Measurements from ENCODE around the gene QPCT.
A peak's percentile ranks its signal among the peaks of the same experiment; 100 is the strongest.
"Not testable (repeated sequence)": the region's sequence is repeated elsewhere in the genome, so short reads cannot be mapped to it uniquely, and the experiment has no call there.

The QPCT gene

DNA sequence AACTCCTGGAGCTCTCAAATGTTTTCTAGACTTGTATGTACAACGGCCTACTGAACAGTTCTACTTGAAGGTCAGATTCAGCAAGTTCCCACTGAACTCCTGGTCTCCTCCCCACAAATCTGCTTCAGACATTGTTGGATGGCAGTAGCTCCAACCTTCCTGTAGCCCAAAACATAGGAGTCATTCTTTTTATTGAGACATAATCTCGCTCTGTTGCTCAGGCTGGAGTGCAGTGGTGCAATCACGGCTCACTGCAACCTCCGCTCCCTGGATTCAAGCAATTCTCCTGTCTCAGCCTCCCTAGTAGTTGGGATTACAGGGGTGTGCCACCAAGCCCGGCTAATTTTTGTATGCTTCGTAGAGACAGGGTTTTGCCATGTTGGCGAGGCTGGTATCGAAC is 47.3 kb downstream of the QPCT start:
- no peak for ATAC-seq

GRCh38 chr2:37392428-37392827 is 48.0 kb downstream of the QPCT start:
- ATAC-seq: no peak

GRCh38 chr2:37394263-37394662 is 49.8 kb downstream of the QPCT start:
- no peak for ATAC-seq

DNA sequence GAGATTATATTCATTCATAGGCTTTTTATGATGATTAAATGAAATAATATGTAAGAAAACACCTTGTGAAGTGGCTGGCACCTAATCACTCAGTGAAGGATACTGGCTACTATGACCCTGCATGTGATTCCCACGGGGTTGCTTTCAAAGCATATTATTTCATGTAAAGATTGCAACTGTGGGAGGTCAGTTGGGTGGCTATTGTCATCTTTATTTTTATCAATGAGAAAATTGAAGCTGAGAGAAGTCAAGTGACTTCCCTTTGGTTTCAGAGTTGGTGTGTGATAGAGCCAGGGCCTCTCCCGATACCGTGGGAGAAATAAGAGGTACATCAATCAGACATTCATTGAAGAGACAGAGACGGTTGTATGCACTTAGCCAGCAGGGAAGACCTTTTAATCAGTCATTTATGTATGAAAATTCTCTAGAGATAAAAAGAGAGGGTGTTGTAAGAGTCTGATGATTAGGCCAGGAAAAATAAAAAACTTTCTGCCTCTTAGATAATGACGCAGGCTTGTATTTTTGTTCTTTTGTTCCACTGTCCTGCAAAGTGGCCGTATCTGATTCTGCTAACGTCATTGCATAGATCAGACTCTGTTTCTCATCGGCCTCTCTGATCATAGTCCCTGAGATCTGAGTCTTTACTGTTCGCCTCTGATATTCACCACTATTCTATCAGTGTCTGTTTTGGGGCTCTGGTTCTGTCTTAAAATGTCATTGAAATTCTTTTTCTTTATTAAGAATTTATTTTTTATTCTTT is 50.5 kb downstream of the QPCT start:
- no peak for ATAC-seq

DNA sequence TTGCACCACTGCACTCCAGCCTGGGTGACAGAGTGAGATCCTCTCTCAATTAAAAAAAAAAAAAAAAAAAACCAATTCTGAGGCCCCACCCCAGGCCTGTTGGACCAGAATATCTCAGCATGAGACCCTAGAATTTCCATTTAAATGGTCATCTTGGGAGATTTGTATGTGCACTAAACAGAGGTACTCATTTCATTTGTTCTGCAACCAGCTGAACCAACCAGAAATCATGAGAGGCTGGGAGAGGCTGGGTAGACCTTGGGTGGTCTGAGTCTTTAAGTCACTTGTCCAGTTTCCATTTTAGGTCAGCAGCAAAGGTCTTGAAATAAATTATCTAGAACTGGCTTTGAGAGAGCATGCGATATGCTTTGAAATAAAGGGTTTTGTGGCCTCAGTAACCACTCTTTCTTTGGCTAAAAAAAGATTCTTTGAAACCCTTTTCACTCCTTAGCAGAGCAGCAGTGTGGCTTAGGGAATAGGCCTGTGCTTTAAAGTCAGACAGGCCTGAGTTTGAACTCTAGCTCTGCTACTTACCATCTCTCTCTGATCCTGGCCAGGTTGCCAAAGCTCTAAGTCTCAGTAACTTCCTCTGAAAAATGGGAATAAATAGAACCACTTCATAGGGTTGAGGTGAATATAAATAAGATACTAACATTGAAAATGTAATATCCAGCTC is 52.6 kb downstream of the QPCT start:
- ATAC-seq: no peak

DNA sequence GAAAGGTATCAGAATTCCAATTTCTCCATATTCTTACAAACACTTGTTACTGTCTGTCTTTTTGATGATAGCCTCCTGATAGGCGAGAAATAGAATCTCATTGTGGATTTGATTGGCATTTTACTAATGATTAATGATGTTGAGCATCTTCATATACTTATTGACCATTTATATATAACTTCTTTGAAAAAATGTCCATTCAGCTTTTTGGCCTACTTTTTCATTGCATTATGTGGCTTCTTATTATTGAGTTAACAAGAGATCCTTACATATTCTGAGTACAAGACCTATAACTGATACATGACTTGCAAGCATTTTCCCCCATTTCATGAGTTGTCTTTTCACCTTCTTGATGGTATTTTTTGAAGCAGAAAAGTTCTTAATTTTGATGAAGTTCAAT is 54.6 kb downstream of the QPCT start:
- no peak for ATAC-seq

DNA sequence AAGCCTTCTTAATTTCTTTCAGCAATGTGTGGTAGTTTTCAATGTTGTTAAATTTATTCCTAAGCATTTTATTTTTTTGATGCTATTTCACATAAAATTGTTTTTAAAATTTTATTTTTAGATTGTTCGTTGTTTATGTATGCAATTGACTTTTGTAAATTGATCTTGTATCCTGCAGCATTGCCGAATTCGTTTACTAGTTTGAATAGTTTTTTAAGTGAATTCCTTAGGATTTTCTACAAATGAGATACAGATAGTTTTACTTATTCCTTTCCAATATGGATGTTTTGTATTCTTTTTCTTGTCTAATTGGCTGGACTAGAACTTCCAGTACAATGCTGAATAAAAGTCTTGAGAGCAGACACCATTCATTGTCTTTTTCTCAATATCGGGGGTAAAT is 55.6 kb downstream of the QPCT start:
- no peak for ATAC-seq

GRCh38 chr2:37402636-37403035 is 58.2 kb downstream of the QPCT start:
- ATAC-seq: no peak

DNA sequence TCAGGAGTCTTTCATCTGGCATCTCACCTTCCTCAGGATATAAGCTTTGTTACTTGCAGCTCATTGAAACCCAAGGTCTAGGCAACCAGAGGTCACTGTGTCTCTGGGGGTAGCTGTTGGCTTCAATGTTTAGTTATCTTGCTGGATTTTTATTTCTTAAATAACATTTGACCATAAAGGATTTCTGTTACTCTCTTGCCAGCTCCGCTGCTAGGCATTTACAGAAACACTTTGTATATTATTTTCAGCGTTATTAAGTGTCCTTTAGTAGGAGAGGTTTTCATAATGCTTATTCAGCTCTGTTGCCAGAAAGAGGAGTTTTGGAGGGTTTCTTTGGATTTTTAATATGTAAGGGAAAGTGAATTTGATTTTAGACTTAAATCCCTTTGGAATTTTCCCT is 61.4 kb downstream of the QPCT start:
- ATAC-seq: no peak

DNA sequence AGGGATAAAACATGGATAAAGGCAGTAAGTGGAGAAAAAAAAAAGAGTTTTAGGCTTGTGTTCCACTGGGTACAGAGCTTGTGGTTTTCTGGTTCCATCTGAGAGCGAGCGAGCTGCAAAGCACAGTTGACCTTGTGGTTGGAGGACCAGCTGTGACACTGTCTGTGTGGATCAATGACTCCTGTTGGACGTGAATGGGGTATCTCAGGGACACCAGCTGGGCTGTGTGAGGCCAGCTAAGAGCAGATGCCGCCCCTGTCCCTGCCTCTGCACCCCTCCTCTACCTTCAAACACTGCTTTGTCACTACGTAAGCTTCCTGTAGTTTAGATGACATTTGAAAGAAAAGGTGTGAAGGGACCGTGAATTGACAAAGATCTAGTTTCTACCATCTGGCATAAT is 67.8 kb downstream of the QPCT start:
- ATAC-seq: no peak

DNA sequence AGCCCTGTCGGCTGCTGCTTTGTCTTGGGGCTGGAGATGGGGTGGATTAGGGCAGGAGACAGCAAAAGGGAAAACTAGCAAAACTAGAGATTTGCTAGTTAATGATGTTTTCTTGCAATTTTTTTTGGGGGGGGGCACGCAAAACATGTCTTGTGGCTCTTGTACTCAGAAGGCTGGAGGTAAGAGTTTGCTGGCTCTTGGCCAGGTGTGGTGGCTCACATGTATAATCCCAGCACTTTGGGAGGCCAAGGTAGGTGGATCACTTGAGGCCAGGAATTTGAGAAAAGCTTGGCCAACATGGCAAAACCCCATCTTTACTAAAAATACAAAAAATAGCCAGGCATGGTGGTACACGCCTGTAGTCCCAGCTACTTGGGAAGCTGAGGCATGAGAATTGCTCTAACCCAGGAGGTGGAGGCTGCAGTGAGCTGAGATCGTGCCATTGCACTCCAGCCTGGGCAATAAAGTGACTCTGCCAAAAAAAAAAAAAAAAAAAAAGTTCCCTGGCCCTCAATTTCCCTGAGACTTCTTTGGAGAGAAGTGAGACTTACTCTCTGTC is 69.6 kb downstream of the QPCT start:
- ATAC-seq: not testable (repeated sequence)

- ATAC-seq: peak; percentile 44 to 58
Observed at GRCh38 chr2:37414470-37414949, 70.1 kb downstream of the QPCT start.

- ATAC-seq: no peak
Observed at GRCh38 chr2:37415128-37415820, 70.8 kb downstream of the QPCT start.

DNA sequence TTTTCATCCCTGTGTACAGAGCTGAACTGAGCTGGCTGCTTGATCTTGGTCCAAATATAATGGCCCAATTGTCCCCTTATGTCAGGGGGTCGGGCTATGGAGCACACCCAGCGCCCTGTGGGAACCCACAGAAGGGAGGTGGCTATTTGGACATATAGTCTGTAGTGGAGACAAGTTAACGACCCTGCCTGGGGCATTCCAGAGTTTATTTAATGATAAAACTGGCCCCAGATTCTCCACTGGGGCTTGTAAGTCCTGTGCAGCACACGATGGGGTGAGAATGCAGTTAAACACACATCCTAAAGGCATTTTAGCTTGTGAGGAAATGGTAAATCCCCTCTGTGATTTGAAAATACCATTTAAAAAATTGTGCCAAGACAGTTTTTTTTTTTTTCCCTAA is 72.9 kb downstream of the QPCT start:
- no peak for ATAC-seq

DNA sequence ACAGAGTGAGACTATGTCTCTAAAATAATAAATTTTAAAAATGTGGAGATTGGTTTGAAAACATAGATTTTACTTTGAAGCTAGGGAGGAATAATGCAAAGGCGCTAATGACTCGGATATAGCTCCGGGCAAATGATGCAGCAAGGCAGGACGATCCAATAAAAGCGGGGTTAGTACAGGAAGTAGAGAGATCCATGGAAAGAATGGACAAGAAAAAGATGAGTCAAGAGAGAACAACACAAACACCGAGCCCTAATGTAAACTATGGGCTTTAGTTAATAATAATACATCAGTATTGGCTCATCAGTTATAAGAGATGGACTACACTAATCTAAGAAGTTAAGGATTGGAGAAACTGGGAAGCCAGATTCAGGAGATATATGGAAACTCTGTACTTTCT is 74.5 kb downstream of the QPCT start:
- ATAC-seq: no peak

DNA sequence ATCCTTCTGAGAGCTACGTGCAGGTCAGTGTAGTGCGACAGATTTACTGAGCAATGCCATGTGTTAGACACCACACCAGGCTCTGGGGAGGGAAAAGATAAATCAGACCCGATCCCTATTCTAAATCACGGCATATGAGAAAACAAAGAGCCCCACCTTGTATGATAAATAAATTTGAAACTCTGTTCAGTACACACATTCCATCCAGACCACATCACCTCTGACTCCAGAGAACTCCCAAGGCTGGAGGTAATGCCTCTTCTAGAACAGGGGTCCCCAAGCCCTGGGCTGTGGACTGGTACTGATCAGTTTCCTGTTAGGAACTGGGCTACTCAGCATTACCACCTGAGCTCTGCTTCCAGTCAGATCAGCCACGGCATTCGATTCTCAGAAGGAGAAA is 77.3 kb downstream of the QPCT start:
- no peak for ATAC-seq

- no peak for ATAC-seq
Observed at GRCh38 chr2:37422816-37423215, 78.4 kb downstream of the QPCT start.

All from activated CD4-positive, CD25-positive, alpha-beta regulatory T cell treated with anti-CD3 and anti-CD28 coated beads, Interleukin-2, amount 50 U/mL, for 24 hours (primary cell).